ENCODE data around the gene NOP56. TPM values are rescaled to one million over a fixed set of nuclear protein-coding genes. Genes with fewer than 3 reads are reported as not detected.

NOP56 gene
- total RNA-seq, 1 donor = 127 TPM

- no peak for DNase-seq (ENCODE audit: low read depth)
- H3K4me3 ChIP-seq (ENCODE audit: low read depth, low read length) = no peak overlapping the region
- TF ChIP-seq CTCF (IDR thresholded peaks at IDR 0.05; ENCODE audit: insufficient read depth, low read depth, low read length) = no peak
Observed at GRCh38 chr20:2707353-2708072, 55.1 kb downstream of the NOP56 start.

Small RNA genes within 50 kb of the gene (small RNA-seq; reads per million reads assigned to genes)
- not detected for gene SNORA51
- not detected for gene SNORD110
- not detected for gene SNORD56
- gene SNORD57 = not detected
- gene SNORD86 = not detected

Other genes starting within 250 kb of the NOP56 start
- gene SNRPB, start 181.8 kb upstream of the NOP56 start, total RNA-seq = 146 and 153 TPM in 2 replicates
- 10.4 and 11.3 TPM in 2 replicates for gene ZNF343, start 143.7 kb upstream of the NOP56 start, total RNA-seq
- not detected in 2 replicates for gene TMC2, start 116.1 kb upstream of the NOP56 start, total RNA-seq
- 63.0 and 86.0 TPM in 2 replicates for gene IDH3B, start 11.6 kb downstream of the NOP56 start, total RNA-seq
- gene EBF4, start 40.1 kb downstream of the NOP56 start, total RNA-seq = 2.6 and 3.5 TPM in 2 replicates
- 7.4 and 10.8 TPM in 2 replicates for gene CPXM1, start 148.0 kb downstream of the NOP56 start, total RNA-seq
- 0.32 TPM in 1 of 2 replicates, not detected in the other for gene C20orf141, start 162.4 kb downstream of the NOP56 start, total RNA-seq
- 0.43 TPM in 1 of 2 replicates, not detected in the other for gene TMEM239, start 163.7 kb downstream of the NOP56 start, total RNA-seq
- gene PCED1A, start 188.0 kb downstream of the NOP56 start, total RNA-seq = 32.5 and 32.8 TPM in 2 replicates
- 48.6 and 51.0 TPM in 2 replicates for gene VPS16, start 188.1 kb downstream of the NOP56 start, total RNA-seq
- 20.6 and 41.5 TPM in 2 replicates for gene PTPRA, start 220.8 kb downstream of the NOP56 start, total RNA-seq